ENCODE data around the gene TTYH3.
"Not testable (repeated sequence)": the region's sequence is repeated elsewhere in the genome, so short reads cannot be mapped to it uniquely, and the experiment has no call there.

GRCh38 chr7:2679135-2680127 lies 47.6 kb downstream of the TTYH3 start:
- TF ChIP-seq POLR2A, EP300 (IDR thresholded peaks at IDR 0.05): not testable (repeated sequence)
- TF ChIP-seq, protein P1, sequence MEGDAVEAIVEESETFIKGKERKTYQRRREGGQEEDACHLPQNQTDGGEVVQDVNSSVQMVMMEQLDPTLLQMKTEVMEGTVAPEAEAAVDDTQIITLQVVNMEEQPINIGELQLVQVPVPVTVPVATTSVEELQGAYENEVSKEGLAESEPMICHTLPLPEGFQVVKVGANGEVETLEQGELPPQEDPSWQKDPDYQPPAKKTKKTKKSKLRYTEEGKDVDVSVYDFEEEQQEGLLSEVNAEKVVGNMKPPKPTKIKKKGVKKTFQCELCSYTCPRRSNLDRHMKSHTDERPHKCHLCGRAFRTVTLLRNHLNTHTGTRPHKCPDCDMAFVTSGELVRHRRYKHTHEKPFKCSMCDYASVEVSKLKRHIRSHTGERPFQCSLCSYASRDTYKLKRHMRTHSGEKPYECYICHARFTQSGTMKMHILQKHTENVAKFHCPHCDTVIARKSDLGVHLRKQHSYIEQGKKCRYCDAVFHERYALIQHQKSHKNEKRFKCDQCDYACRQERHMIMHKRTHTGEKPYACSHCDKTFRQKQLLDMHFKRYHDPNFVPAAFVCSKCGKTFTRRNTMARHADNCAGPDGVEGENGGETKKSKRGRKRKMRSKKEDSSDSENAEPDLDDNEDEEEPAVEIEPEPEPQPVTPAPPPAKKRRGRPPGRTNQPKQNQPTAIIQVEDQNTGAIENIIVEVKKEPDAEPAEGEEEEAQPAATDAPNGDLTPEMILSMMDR (IDR thresholded peaks at IDR 0.05), result not testable (repeated sequence)

All from ovary (tissue), 3 donors.